ENCODE results near the gene APLP1.
"Not testable (repeated sequence)": the region's sequence is repeated elsewhere in the genome, so short reads cannot be mapped to it uniquely, and the experiment has no call there.

The APLP1 gene

DNA sequence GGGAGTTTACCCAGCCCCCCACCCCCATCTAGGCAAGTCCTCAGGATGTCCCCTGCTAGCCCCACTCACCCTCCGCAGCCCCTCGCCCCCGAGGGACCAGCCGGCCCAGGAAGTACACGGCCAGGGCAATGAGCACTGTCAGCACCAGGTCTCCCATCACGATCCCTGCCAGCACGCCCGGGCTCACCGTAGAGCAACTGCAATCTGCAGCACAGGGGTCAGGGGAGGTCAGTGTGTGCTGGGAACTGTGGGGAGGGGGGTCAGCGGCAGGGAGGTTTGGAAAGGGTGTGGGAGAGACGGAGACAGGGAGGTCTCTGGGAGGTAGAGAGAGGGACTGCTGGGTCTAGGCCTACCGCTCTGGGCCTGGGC lies 39.0 kb downstream of the APLP1 start:
- DNase-seq: no peak

GRCh38 chr19:35908010-35908441 lies 39.7 kb downstream of the APLP1 start, which contains the start of gene TYROBP:
Gene TYROBP (minus strand): TSS chr19:35908295. CDS start chr19:35908228, 67 bp downstream.
- DNase-seq: no peak

DNA sequence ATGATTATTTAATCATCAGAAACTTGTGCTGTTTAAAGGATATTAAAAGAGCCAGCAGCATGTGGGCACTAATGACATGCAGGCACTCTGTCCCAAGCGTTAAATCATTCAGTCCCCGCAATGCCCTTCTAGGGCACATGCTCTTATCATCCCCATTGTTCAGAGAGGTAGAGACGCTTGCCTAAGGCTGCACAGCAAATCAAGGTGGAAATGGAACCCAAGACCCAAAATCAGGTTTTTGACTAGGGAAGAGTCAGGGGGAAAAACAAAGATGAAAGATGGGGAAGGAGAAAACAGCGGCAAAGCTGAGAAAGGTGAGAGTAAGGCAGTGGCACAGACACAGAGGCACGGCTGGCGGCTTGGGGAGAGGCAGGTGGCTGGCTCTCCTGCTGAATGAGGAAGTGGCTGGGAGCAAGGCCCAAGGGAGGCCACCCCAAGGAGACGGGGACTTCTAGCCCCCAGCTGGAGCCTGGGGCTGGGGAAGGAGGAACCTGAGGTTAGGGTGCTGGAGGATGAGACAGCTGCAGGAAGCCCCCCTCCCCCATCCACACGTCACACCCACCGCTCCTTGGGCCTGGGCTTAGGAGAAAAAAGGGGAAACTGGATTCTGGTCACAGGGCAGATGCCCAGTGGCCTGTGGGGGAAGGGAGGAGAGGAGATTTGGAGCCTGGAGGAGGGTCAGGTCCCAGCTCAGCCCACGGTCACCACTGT lies 40.8 kb downstream of the APLP1 start:
- DNase-seq: no peak

DNA sequence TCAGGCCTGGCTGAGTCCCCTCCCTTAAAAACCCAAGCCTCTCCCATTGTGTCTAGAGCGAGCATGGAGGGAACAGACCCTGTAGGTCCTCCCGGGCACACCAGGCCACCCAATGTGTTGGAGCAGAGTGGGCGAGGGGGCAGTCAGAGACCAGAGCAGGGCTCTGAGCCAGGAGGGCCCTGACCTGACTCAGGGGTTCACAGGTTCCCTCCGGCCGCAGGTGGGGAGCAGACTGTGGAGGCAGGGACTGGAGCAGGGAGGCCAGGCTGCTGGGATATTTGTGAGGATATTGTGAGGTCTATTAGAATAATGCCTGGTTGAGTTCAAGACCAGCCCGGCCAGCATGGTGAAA lies 41.3 kb downstream of the APLP1 start:
- DNase-seq: no peak

DNA sequence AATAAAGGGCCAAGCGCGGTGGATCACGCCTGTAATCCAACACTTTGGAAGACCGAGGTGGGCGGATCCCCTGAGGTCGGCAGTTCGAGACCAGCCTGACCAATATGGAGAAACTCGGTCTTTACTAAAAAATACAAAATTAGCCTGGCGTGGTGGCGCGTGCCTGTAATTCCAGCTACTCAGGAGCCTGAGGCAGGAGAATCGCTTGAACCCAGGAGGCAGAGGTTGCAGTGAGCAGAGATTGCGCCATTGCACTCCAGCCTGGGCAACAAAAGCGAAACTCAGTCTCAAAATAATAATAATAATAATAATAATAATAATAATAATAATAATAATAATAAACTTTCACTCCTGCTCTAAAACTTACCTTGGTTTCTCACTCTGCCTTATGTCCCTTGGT lies 42.0 kb downstream of the APLP1 start:
- not testable (repeated sequence) for DNase-seq

GRCh38 chr19:35911173-35911572 lies 42.8 kb downstream of the APLP1 start:
- no peak for DNase-seq

- no peak for DNase-seq
Measured at GRCh38 chr19:35911790-35912189, 43.4 kb downstream of the APLP1 start.

GRCh38 chr19:35913589-35913988 lies 45.2 kb downstream of the APLP1 start:
- no peak for DNase-seq

DNA sequence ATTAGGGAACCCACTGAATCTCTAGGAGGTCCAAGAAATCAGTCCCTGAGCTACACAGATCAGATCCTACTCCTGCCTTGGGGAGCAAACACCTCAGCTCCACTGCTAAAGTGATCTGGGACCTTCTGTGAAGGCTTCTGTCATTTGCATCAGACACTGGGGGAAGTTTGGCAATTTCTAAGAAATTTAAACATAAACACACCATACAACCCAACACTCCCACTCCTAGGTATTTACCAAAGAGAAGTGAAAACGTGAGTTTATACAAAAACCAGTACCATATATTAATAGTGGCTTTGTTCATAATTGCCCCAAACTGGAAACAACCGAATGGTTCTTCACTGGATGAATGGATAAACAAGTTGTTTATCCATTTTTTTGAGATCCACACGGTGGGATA lies 47.1 kb downstream of the APLP1 start:
- DNase-seq: no peak

GRCh38 chr19:35919306-35919705 lies 50.9 kb downstream of the APLP1 start:
- no peak for DNase-seq

- DNase-seq: no peak
Measured at GRCh38 chr19:35921012-35921411, 52.6 kb downstream of the APLP1 start.

DNA sequence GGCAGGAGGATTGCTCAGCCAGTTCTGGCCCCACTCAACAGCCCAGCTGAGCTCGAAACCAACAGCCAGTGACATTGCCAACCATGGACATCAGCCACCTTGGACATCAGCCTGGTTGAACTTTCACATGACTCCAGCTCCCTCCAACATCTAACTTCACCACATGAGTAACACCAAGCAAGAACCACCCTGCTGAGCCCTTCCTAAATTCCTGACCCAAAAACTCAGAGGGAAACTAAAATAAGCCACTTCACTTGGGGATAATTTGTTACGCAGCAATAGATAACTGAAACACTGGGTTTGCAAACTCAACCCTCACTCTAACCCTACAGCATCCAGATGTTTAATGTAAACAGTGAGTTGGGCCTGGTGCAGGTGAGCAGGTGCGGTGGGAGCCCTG lies 57.1 kb downstream of the APLP1 start:
- no peak for DNase-seq

- no peak for DNase-seq
Measured at GRCh38 chr19:35928507-35928906, 60.1 kb downstream of the APLP1 start.

Measured in activated CD4-positive, alpha-beta T cell treated with anti-CD3 and anti-CD28 coated beads, Interleukin-2, amount 50 U/mL, for 16 hours (primary cell).